Glomerular visceral epithelial cell (primary cell): ENCODE data around the gene RIBC2.
A peak's percentile ranks its signal among the peaks of the same experiment; 100 is the strongest.
"Not testable (repeated sequence)": the region's sequence is repeated elsewhere in the genome, so short reads cannot be mapped to it uniquely, and the experiment has no call there.

Source experiments
- DNase-seq: peaks from one replicate; pipeline ENCODE4 v3.0.0-alpha.2; 2016; ENCODE audit errors: extremely low spot score

The RIBC2 gene

DNA sequence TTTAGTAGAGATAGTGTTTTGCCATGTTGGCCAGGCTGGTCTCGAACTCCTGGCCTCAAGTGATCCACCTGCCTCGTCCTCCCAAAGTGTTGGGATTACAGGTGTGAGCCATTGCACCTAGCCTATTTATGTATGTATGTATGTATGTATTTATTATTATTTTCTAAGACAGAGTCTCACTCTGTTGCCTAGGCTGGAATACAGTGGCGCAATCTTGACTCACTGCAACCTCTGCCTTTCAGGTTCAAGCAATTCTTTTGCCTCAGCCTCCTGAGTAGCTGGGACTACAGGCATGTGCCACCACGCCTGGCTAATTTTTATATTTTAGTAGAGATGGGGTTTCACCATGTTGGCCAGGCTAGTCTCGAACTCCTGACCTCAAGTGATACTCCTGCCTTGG is 35.9 kb downstream of the RIBC2 start:
- DNase-seq, result not testable (repeated sequence)

DNA sequence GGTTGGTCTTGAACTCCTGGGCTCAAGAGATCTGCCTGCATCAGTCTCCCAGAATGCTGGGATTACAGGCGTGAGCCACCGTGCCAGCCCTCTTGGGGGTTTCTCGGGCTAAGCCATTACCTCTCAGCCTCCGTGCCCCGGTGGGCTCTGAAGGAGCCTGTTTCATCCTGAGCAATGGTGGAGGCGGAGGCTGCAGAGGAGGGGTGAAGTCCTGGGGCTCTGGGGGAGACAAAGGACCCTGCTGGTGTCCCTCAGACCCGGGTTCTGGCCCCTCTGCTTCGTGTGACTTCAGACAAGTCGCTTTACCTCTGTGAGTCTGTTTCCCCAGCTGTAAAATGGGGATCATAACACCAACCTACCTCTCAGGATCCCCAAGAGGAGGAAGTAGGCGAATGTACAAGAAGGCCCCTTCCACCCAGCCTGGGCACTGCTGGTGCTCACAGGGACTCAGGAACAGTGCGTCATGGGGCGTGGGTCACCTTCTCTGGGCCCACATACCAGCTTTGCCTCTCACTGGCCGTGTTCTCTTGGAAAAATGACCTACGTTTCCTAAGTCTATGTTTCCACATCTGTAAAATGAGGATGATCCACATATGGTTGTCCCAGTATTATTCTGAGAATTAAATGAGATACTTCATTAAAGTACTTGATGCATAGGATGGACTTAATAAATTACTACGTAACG is 36.8 kb downstream of the RIBC2 start:
- DNase-seq, result no peak

DNA sequence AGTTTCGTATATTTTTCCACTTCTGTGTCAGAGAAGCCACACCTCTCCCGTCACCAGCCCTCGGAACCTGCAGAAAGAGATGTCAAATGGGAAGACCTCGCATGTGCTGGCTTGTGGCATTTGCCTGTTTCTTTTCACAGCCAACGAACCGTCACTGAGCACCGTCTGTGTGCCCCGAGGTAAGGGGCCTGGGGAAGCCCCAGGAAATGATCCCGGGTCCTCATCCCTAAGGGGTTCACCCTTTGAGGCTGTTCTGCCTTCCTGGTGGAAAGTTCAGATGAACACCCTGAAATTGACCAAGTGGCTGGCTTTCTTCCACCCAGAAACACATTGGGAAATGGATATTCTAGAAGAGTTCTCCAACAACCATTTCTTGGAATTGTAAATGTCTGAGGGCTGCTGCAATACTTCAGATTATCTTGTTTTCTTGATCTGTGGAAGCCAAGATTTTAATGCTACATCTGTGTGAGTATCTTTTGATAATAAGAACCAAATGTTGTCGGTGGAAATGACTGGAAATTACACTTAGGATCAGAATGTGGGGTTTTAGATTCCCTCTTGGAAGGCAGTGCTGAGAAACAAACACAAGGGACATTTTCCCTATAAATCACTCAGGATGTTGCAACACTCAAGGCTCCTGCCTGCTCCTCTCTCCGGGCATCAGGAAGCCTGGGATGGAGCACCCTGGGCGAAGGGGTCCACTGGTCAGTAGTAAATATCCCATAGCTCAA is 37.6 kb downstream of the RIBC2 start:
- no peak for DNase-seq

DNA sequence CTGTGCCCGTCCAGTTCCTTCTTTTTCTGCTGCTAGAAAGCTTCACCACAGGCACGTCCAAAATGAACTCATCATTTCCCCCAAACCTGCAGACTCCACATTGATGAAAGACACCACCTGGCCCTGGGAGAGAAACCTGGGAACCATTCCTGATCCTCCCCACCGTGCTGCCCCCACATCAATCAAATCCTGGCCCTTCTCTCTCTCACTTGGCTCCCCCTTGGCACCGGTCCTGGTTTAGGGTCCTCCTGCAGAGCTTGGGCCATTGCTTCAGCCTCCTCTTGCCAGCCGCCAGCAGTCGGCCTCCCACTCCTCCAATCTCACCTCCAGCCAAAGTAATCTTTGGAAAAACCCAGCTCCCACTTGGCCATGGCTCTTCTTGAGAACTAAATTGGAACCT is 38.5 kb downstream of the RIBC2 start:
- no peak for DNase-seq

DNA sequence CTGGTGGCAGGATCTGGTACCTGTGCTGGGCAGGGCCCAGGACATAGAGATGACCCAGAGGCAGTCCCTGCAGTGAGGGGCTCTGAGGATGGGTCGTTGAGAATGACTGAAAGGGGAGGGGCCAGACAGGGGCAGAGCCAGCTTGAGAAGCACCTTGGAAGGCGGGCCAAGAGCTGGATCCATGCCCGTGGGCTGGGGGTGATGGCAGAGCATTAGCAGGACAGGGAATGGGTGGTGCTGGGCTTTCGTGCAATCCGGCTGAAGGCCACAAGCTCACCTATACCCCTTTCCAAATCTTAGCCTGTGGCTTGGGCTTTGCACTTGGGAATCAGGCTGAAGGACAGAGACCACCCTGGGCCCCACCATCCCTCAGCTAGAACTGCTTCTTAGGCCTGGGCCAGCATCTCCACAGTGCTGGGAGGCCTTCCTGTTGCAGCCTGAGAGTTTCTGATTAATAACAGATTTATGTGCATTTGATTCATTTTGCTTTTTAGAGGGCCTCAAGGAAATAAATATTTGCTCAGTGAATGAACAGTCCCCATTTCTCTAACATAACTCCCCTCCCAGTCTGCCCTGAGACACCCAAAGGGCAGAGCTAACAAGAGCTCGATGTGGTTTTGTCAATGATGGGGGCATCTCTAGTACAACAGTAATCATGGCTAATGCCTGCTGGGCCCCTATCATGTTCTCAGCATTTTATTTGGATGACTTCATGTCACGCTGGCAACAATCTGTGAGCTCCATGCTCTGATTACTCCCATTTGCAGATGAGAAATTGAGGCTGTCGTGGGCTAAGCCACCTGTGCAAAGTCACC is 39.3 kb downstream of the RIBC2 start:
- DNase-seq, result no peak

DNA sequence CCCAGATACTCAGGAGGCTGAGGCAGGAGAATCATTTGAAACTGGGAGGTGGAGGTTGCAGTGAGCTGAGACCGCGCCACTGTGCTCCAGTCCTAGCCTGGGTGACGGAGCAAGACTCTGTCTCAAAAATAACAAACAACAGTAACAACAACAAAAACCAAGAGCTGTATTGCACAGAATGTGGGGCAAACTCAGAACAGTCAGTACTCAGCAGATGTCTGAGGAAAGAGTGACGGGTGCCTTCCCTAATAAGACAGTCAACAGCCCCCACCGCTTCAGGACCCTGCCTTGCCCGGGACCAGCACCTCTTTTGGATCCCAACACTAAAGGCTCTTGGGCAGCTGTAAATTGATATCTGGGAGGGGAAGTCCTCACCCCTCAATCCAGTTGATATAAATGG is 40.3 kb downstream of the RIBC2 start:
- DNase-seq, result no peak

DNA sequence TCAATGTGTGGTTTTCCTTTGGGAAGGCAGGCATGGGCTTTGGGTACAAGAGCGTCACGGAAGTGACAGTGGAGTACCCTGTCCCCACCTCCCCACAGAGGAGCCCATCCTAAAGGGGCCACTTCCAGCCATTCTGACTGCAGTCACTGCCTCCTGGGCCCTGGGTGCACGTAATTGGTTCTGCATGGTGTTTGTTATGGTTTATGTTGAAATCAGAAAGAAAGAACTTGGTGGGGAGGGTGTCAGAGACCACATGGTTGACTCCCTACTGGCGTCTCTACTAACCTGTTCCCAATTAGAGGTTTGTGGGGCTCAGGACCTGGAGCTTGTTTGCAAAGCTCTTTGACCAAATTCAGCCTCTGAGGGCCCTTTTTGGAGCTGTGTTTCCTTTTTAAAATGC is 40.8 kb downstream of the RIBC2 start:
- no peak for DNase-seq

DNA sequence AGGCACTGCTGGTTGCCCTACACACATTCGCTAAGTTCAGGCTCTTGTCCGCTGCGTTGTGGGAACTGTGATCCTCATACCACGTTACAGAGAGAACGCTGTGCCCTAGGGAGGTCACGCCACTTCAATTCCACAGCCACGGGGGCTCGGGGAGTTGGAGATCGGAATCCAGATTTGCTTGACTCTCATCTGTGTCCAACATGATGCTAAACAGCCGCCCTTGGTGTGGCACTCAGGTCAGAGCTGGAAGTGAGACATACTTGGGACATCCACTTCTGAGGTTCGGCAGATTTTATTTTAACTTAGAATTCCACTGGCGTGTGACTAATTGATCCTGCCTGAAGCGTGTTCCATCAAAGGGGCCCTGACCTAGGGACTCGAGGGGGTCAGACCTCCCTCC is 41.7 kb downstream of the RIBC2 start:
- DNase-seq, result no peak

DNA sequence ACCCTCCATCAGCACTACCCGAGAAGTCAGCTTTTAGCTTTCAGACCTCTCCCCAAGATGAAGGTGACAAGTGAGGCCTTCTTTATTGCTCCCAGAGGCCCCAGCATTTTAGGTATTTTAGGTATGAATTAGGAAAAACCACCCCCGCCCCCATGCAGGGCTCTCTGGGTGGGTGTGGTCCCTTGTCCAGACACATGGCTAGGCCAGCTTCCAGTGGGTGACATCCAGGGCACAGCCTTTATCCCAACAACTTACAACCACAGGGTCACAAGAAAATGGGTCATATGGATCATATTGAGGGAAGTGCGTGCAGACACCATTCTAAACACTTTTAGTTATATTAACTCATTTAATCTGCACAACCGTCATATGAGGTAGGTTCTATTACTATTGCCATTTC is 42.1 kb downstream of the RIBC2 start:
- DNase-seq, result no peak

DNA sequence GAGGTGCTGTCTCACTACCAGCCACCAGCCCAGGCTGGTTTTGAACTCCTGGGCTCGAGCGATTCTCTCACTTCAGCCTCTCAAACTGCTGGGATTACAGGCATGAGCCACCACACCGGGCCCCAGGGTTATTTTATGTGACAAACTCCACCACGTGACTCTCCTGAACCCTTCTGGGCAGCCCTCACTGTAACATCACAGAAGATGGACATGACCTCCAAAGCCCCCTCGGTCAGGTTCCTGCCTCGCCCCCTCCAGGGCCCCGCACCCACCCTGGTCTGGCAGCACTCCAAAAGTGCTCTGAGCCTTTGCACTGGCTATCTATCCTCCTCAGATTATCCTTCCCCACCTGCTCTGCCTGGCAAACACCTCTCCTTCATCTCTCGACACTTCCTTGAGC is 43.3 kb downstream of the RIBC2 start:
- DNase-seq, result no peak

DNA sequence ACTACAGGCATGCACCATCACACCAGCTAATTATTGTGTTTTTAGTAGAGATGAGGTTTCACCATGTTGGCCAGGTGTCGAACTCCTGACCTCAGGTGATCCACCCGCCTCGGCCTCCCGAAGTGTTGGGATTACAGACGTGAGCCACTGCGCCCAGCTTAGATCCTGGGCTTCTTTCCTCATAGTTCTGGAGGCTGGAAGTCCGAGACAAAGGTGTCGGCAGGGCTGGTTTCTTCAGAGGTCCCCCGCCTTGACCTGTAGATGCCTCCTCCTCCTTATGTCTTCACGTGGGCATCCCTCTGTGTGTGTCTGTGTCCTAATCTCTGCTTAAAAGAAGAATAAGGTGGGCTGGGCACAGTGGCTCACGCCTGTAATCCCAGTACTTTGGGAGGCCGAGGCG is 45.0 kb downstream of the RIBC2 start:
- no peak for DNase-seq

DNA sequence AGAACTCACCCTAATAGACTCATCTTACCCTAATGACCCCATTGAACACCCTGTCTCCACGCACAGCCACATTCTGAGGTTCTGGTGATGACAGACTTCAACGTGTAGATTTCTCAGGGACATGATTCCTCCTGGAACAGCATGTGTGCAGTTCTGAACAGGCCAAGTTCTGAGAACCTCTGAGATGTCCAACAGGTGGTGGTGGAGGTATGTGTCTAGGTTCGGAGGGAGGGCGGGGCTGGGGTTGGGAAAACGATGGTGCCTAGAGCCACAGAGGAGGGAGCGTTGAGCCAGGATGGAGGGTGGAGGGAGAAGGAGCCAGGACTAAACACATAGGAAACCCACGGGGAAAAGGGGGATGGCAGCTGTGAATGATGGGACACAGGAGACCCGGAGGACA is 45.7 kb downstream of the RIBC2 start:
- DNase-seq, result no peak

DNA sequence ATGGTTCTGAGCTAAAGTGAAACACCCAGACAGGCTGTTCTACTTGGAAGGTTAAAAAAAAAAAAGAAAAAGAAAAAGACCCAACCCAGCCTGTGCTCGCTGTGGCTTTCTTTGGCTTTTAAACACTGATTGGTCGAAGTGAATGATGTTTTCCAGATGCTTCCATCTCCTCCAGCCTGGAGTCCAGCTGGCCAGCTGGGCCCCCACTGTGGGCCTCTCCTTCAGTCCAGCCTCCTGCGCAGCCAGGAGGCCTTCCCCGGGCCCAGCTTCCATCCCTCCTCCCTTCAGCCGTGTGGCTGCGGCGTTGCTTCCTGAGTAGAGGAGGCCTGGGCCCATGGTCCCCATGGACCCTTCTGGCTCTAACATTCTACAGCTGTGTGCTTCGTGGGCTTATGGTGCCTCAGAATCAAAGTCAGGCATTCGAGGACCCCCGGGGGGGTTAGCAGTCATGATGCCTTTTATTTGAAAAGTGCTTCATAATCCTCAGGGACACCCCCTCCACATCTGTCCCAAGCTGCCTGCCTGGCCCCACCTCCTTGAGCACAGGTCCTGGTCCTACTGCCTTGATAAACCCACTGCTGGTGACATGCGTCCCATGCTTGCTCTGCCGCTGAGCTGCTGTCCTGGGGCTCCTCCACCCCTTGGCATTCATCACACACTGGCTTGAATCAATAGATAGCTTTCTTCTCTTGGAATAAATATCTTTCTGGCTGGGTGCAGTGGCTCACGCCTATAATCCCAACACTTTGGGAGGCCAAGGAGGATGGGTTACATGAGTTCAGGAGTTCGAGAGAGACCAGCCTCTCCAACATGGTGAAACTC is 47.0 kb downstream of the RIBC2 start:
- DNase-seq, result no peak

DNA sequence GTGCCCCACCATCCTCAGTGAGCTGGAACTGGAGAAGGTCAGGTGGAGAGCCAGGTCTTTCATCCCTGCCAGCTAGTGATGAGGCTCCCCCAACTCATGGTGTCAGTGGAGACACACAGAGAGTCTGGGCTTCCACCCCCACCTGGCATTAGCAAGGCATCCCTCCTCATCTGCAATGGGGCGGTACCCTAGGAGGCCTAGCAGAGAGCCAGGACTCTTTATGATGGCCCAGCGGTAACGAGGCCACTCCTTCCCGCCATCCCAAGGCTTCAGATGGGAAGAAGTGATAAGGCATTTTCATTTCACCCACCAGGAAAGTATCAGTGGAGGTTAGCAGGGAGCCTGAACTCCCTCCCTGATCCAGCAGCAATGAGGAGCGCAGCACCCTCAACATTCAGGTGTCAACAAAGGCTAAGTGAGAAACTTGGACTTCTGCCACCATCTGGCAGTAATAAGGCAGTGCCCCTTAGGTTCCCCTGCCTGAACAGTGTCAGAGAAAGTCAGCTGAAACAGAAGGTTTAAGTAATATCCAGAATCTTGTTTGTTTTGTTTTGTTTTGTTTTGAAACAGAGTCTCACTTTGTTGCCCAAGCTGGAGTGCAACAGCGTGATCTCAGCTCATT is 48.7 kb downstream of the RIBC2 start:
- DNase-seq, result no peak

DNA sequence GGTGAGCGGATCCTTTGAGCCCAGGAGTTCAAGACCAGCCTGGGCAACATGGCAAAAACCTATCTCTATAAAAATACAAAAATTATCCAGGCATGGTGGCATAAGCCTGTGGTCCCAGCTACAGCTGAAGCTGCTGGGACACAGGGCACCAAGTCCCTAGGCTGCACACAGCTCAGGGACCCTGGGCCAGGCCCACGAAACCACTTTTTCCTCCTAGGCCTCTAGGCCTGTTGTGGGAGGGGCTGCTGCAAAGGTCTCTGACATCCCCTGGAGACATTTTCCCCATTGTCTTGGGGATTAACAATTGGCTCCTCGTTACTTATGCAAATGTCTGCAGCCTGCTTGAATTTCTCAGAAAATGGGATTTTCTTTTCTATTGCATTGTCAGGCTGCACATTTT is 50.2 kb downstream of the RIBC2 start:
- DNase-seq, result not testable (repeated sequence)

DNA sequence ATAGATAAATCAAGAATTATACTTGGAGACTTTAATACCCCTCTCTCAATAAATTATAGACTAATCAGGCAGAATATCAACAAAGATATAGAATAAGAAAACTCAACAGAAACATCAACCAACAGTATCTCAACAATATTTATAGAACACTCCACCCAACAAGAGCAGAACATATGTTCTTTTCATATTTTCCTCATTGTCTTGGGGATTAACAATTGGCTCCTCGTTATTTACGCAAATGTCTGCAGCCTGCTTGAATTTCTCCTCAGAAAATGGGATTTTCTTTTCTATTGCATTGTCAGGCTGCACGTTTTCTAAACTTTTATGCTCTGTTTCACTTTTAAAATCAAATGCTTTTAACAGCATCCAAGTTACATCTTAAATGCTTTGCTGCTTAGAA is 52.1 kb downstream of the RIBC2 start:
- no peak for DNase-seq

DNA sequence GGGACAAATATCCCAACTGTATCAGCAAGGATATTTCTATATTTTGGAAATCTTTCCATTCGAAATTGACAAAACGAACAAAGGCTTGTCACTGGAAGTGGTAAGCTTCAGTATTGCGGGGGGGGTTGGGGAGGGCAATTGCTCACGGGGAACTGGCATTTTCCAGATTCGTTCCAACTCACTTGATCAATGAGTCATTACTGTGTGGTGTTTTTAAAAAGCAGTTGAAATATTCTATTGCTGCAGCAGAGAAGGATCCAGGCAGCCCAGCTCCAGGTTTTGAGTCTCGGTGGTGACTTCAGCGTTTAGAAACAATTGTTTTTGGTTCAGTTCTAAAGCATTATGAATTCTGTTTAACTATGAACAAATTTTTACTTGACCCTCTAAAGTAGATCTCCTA is 55.4 kb downstream of the RIBC2 start:
- DNase-seq, result peak; percentile 12

DNA sequence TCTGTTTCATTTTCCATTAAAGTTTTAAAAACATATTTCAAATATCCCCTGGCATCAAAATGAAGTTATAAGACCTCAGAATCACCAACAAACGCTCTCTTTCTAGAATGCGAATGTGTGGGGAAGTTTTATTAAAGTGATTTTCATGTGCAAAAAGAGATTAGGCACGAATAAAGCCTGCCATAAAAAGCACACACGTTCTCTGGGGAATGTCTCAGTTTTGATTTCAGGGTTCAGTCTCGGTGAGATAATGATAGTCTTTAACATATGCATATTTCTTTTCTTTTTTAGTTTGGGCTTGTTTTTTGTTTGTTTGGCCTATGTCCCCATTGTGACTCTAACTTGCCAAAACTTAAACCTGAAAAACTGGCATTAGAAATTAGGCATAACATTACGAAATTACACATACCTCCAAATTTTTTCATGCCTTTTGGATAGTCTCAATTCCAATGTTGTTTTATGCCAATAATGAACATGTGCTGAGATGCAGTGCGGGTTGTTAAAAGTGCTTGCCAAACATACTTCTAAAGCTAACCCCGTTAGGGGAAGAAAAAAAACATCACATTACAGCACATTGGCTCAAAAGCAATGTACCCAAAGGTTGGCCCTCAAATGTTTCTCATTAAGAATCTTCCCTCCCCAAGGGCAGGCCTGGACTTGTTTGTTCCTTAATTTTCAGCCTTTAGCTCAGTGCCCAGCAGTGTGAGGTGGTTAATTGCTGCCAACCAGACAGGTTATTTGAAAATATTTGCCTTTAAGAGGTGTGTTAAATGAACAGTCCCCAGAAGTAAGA is 56.0 kb downstream of the RIBC2 start:
- no peak for DNase-seq

DNA sequence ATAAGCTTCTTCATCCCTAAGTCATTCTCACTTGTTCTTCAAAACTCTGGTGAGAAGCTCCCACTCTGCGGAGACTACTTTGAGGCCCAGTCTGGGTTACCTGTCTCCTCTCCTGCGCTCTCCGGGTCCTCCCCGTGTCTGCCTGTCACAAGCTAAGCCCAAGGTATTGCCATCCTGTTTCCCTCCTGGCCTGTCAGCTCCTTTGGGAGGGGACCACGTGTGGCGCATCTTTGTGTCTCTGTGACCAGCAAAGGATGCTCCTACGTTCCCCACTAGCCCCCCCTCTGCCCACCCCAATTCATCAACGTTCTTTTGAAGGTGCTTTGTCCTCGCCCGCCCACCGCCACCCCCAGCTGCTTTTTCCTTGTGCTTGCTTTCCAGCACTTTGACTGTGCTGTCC is 57.4 kb downstream of the RIBC2 start:
- DNase-seq, result no peak

DNA sequence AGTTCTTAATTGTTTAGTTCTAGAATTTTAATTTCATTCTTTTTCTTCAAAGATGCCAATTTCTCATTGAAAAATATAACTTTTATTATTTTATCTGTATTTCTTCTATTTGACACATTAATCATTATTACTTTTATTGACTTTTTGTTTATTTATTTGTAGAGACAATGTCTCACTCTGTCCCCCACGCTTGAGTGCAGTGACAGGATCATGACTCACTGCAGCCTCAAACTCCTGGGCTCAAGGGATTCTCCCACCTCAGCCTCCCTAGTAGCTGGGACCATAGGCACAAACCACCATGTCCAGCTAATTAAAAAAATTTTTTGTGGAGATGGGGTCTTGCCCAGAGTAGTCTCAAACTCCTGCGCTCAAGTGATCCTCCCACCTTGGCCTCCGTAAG is 58.9 kb downstream of the RIBC2 start:
- DNase-seq, result no peak
